HepG2 (cell line): ENCODE measurements around the gene AIMP2. TPM values are rescaled to one million over a fixed set of nuclear protein-coding genes. Genes with fewer than 3 reads are reported as not detected.

Experiments
- CTCF ChIP-seq: sonication (generic); formaldehyde crosslinking; IDR thresholded peaks from 2 replicates; pipeline ENCODE4 v1.5.0; 2020; ENCODE audit warnings: mild to moderate bottlenecking, missing genetic modification reagents, moderate library complexity
- KLF12 ChIP-seq: sonication (generic); formaldehyde crosslinking; IDR thresholded peaks from 2 replicates; pipeline ENCODE4 v1.4.0; 2020; ENCODE audit warnings: missing genetic modification reagents, borderline replicate concordance
- MED1 ChIP-seq: sonication (generic); formaldehyde crosslinking; IDR thresholded peaks from 2 replicates; pipeline ENCODE4 v1.4.0; 2020; ENCODE audit warnings: missing genetic modification reagents
- NFIC ChIP-seq: IDR thresholded peaks from 2 replicates; pipeline ENCODE4 v1.6.1; 2012; ENCODE audit warnings: mild to moderate bottlenecking, low read length, inconsistent platforms
- SMARCE1 ChIP-seq: fragments of 450-650 bp; IDR thresholded peaks from 2 replicates; pipeline ENCODE4 v1.6.1; 2017; ENCODE audit warnings: borderline replicate concordance
- ZMYM3 ChIP-seq: sonication (generic); formaldehyde crosslinking; IDR thresholded peaks from 2 replicates; pipeline ENCODE4 v1.5.1; 2020; ENCODE audit warnings: mild to moderate bottlenecking, missing genetic modification reagents
- ZNF225 ChIP-seq: sonication (generic); formaldehyde crosslinking; IDR thresholded peaks from 2 replicates; pipeline ENCODE4 v1.4.0; 2020; ENCODE audit warnings: mild to moderate bottlenecking, missing genetic modification reagents
- ZNF746 ChIP-seq: sonication (generic); formaldehyde crosslinking; IDR thresholded peaks from 2 replicates; pipeline ENCODE4 v1.8.0; 2022; ENCODE audit warnings: mild to moderate bottlenecking, missing genetic modification reagents
- polyA plus RNA-seq, 8 experiments: library from polyadenylated mRNA; depleted of rRNA in 3 of 8; stranded (reverse) in 7 of 8; unstranded in 1 of 8; fragments of >200 nt; fragmentation: Illumina TruSeq in 4 of 8; extraction: Trizol in 4 of 8; gene quantifications; 2 replicates each; pipeline versions ENCODE4 v1.2.1 to v1.2.3, GENCODE V29; 2011 to 2016; ENCODE audit warnings: low read depth in 4 of 8, missing spikeins in 1 of 8, mixed read lengths in 1 of 8; ENCODE audit not compliant: insufficient read depth in 1 of 8
- total RNA-seq, 5 experiments: library from RNA; depleted of rRNA; stranded (reverse); fragments of >200 nt; fragmentation: Illumina TruSeq; extraction: Trizol; gene quantifications; 2 replicates each; pipeline ENCODE4 v1.2.3, GENCODE V29; 2016; ENCODE audit warnings: low read depth in 1 of 5
- TF ChIP-seq, protein P1 (sequence below): IDR thresholded peaks from 2 replicates; pipeline ENCODE4 v1.6.1; 2016
- TF ChIP-seq, protein P2 (sequence below): sonication (generic); formaldehyde crosslinking; IDR thresholded peaks from 2 replicates; pipeline ENCODE4 v1.8.1; 2023; ENCODE audit warnings: mild to moderate bottlenecking, moderate library complexity, missing genetic modification reagents
- TF ChIP-seq, protein P3 (sequence below): sonication (generic); formaldehyde crosslinking; IDR thresholded peaks from 2 replicates; pipeline ENCODE4 v1.4.0; 2020; ENCODE audit warnings: missing genetic modification reagents, mild to moderate bottlenecking, borderline replicate concordance
- TF ChIP-seq, protein P4 (sequence below): sonication (generic); formaldehyde crosslinking; conservative IDR thresholded peaks from 2 replicates; pipeline ENCODE4 v1.4.0; 2020; ENCODE audit warnings: missing genetic modification reagents
- TF ChIP-seq, protein P5 (sequence below): sonication (generic); formaldehyde crosslinking; IDR thresholded peaks from 2 replicates; pipeline ENCODE4 v1.5.1; 2020; ENCODE audit warnings: missing genetic modification reagents, mild to moderate bottlenecking, borderline replicate concordance

Gene AIMP2
- total and polyA plus RNA-seq, 2 of the 13 experiments (the other 11 are each of a cell fraction or from before 2014, with no cell fraction given): 38.2 to 84.9 TPM

DNA sequence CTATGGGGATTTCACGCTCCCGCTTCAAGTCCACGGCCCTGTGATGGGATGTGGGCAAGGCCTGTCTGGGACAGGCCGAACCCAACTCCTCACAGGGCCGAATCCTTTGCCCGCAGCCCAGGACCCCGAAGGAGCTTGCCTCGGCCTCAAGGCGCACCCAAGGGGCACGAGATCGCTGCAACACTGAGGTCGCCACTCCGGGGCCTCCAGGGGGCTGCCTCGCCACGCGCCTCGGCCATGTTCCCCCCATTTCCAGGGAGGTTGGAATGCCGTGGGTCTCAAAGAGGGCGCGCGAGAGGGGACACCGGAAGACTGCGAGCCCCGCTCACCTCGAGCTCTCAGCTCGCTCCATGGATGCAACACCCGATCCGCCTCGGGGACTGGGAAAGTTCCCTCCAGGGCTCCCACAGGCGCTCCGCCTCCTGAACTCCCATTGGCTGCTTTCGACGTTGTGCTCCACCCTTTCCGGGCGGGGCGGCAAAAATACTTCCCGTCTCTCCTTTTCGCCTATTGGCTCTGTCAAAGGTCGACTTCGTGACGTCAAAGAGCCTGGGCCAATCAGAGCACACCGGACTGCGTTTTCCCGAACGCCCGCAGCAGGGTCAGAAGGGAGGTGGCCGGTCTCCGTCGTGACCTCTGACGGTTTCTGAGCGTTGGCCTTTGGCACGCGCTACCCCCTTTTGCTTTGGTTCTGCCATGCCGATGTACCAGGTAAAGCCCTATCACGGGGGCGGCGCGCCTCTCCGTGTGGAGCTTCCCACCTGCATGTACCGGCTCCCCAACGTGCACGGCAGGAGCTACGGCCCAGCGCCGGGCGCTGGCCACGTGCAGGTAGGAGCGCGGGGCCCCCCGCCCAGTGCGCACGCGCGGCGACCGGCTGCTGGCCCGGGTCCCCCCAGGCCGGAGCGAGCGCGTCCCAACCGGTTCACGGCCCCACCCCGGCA is at the start of gene AIMP2, which contains the start of gene PMS2 (continued):
- TF ChIP-seq, protein P1, sequence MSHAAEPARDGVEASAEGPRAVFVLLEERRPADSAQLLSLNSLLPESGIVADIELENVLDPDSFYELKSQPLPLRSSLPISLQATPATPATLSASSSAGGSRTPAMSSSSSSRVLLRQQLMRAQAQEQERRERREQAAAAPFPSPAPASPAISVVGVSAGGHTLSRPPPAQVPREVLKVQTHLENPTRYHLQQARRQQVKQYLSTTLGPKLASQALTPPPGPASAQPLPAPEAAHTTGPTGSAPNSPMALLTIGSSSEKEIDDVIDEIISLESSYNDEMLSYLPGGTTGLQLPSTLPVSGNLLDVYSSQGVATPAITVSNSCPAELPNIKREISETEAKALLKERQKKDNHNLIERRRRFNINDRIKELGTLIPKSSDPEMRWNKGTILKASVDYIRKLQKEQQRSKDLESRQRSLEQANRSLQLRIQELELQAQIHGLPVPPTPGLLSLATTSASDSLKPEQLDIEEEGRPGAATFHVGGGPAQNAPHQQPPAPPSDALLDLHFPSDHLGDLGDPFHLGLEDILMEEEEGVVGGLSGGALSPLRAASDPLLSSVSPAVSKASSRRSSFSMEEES (CRISPR knock-in tag): peak; percentile 94
- TF ChIP-seq, protein P2, sequence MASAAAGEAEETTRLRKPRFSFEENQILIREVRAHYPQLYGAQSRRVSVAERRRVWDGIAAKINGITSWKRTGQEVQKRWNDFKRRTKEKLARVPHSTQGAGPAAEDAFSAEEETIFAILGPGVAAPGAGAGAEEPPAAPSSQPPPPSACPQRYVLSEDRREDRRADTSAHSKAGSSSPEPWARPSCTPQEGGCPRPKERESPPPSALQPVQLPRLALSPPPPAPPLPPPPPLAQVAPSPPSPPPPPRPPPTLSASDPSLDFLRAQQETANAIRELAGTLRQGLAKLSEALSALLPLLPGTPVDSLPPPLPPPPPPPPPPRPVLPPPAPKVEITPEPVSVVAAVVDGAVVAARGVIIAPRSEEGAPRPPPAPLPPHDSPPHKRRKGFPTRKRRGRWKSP: peak; percentile 99
- TF ChIP-seq MED1 (peak; percentile 89), ZNF746 (CRISPR knock-in tag) (peak; percentile 95), ZNF225 (CRISPR knock-in tag) (peak; percentile 99), SMARCE1 (no peak), ZMYM3 (peak; percentile 49), KLF12 (peak; percentile 98), NFIC (peak; percentile 39; the same call in 1 of the 2 replicates), CTCF (CRISPR knock-in tag) (peak; percentile 54)
- TF ChIP-seq, protein P3, sequence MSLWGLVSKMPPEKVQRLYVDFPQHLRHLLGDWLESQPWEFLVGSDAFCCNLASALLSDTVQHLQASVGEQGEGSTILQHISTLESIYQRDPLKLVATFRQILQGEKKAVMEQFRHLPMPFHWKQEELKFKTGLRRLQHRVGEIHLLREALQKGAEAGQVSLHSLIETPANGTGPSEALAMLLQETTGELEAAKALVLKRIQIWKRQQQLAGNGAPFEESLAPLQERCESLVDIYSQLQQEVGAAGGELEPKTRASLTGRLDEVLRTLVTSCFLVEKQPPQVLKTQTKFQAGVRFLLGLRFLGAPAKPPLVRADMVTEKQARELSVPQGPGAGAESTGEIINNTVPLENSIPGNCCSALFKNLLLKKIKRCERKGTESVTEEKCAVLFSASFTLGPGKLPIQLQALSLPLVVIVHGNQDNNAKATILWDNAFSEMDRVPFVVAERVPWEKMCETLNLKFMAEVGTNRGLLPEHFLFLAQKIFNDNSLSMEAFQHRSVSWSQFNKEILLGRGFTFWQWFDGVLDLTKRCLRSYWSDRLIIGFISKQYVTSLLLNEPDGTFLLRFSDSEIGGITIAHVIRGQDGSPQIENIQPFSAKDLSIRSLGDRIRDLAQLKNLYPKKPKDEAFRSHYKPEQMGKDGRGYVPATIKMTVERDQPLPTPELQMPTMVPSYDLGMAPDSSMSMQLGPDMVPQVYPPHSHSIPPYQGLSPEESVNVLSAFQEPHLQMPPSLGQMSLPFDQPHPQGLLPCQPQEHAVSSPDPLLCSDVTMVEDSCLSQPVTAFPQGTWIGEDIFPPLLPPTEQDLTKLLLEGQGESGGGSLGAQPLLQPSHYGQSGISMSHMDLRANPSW (CRISPR knock-in tag): peak; percentile 99
- TF ChIP-seq, protein P4, sequence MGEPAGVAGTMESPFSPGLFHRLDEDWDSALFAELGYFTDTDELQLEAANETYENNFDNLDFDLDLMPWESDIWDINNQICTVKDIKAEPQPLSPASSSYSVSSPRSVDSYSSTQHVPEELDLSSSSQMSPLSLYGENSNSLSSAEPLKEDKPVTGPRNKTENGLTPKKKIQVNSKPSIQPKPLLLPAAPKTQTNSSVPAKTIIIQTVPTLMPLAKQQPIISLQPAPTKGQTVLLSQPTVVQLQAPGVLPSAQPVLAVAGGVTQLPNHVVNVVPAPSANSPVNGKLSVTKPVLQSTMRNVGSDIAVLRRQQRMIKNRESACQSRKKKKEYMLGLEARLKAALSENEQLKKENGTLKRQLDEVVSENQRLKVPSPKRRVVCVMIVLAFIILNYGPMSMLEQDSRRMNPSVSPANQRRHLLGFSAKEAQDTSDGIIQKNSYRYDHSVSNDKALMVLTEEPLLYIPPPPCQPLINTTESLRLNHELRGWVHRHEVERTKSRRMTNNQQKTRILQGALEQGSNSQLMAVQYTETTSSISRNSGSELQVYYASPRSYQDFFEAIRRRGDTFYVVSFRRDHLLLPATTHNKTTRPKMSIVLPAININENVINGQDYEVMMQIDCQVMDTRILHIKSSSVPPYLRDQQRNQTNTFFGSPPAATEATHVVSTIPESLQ (CRISPR knock-in tag): no peak; the same call in 1 of the 2 replicates
- TF ChIP-seq, protein P5, sequence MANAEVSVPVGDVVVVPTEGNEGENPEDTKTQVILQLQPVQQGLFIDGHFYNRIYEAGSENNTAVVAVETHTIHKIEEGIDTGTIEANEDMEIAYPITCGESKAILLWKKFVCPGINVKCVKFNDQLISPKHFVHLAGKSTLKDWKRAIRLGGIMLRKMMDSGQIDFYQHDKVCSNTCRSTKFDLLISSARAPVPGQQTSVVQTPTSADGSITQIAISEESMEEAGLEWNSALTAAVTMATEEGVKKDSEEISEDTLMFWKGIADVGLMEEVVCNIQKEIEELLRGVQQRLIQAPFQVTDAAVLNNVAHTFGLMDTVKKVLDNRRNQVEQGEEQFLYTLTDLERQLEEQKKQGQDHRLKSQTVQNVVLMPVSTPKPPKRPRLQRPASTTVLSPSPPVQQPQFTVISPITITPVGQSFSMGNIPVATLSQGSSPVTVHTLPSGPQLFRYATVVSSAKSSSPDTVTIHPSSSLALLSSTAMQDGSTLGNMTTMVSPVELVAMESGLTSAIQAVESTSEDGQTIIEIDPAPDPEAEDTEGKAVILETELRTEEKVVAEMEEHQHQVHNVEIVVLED: peak; percentile 91
